Measurements from ENCODE around the gene ZNF587. TPM values are rescaled to one million over a fixed set of nuclear protein-coding genes. Genes with fewer than 3 reads are reported as not detected.

Gene ZNF587
- 8.5 and 13.4 TPM in 2 replicates for total RNA-seq

GRCh38 chr19:57849666-57850473 lies at the start of gene ZNF587:
Gene ZNF587 (plus strand): TSS chr19:57849859. CDS start chr19:57850039, 180 bp downstream.

DNA sequence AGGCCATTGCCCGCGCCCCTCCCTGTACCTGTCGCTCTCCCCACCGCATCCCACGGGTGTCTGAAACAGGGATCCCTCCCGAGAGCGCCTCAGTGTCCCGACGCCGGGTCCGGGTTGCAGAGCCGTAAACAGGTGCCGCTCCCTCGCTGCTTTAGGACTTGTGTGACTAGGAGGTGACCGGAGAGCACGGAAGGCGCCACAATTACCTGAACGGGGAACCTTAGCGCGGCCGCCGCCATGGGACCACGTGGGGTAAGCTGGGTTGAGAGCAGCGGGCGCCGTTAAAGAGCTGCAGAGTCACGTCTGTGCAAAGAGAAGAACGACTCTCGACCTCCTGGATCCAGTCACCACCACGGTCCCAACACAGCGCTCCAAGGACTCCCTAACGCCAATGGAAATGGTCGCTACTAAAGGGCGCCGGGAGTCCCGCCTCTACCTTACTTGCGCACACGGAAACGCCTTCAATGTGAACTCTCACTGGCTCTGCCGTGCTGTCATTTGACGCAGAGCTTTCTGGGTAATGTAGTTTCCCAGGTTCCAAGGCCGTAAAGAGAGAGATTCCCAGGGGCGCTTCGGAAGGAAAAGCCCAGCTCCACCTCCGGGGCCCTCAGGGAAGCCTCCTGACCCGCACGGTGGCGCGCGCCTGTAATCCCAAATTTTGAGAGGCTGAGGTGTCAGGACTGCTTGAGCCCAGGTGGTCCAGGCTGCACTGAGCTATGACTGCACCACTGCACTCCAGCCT lies 35.0 kb upstream of the ZNF587 start, which contains the start of gene ZNF552:
Gene ZNF552 (minus strand): TSS at position 409 of the 742 bp plus-strand sequence. CDS start 170 bp downstream, at position 239.

GRCh38 chr19:57830071-57830602 lies 19.5 kb upstream of the ZNF587 start, which contains the start of gene ZNF587B:
Gene ZNF587B (plus strand): TSS chr19:57830299. CDS start chr19:57830529, 230 bp downstream.

GRCh38 chr19:57888560-57889231 lies 39.0 kb downstream of the ZNF587 start, which contains the start of gene ZNF814:
Gene ZNF814 (minus strand): TSS chr19:57889037. CDS start chr19:57888802, 235 bp downstream.

Other genes with a start within 250 kb of the ZNF587 start
- gene ZNF530, start 250.0 kb upstream of the ZNF587 start, total RNA-seq: 5.8 and 9.1 TPM in 2 replicates
- gene ZNF134, start 235.6 kb upstream of the ZNF587 start, total RNA-seq: 8.4 and 9.1 TPM in 2 replicates
- 3.4 and 3.9 TPM in 2 replicates for gene ZNF211, start 216.7 kb upstream of the ZNF587 start, total RNA-seq
- not detected in 2 replicates for gene ZSCAN4, start 180.9 kb upstream of the ZNF587 start, total RNA-seq
- gene ZNF551, start 167.9 kb upstream of the ZNF587 start, total RNA-seq: 4.0 and 6.8 TPM in 2 replicates
- gene ZNF154, start 140.7 kb upstream of the ZNF587 start, total RNA-seq: 1.0 and 1.3 TPM in 2 replicates
- gene ZNF671, start 122.2 kb upstream of the ZNF587 start, total RNA-seq: 3.4 and 4.5 TPM in 2 replicates
- gene ZNF776, start 103.0 kb upstream of the ZNF587 start, total RNA-seq: 4.8 and 5.7 TPM in 2 replicates
- 4.9 and 5.9 TPM in 2 replicates for gene ZNF586, start 80.2 kb upstream of the ZNF587 start, total RNA-seq
- gene ZNF552, start 34.9 kb upstream of the ZNF587 start, total RNA-seq: 3.0 and 4.2 TPM in 2 replicates
- 8.0 and 9.6 TPM in 2 replicates for gene ZNF587B, start 19.6 kb upstream of the ZNF587 start, total RNA-seq
- gene ZNF814, start 39.2 kb downstream of the ZNF587 start, total RNA-seq: 4.5 and 4.9 TPM in 2 replicates
- 4.5 and 8.6 TPM in 2 replicates for gene ZNF417, start 66.7 kb downstream of the ZNF587 start, total RNA-seq
- 1.2 and 1.3 TPM in 2 replicates for gene ZNF418, start 85.5 kb downstream of the ZNF587 start, total RNA-seq
- gene ZNF256, start 97.8 kb downstream of the ZNF587 start, total RNA-seq: 1.9 and 2.4 TPM in 2 replicates
- not detected in 2 replicates for gene C19orf18, start 124.7 kb downstream of the ZNF587 start, total RNA-seq
- 7.4 TPM in 2 replicates for gene ZNF606, start 153.0 kb downstream of the ZNF587 start, total RNA-seq
- not detected in 2 replicates for gene ZSCAN1, start 184.2 kb downstream of the ZNF587 start, total RNA-seq
- 2.0 and 2.8 TPM in 2 replicates for gene ZNF135, start 209.4 kb downstream of the ZNF587 start, total RNA-seq
- gene ZSCAN18, start 248.4 kb downstream of the ZNF587 start, total RNA-seq: 29.7 and 29.9 TPM in 2 replicates